GM21528 (cell line): ENCODE results near the gene ERMP1.
A peak's percentile ranks its signal among the peaks of the same experiment; 100 is the strongest.
"Not testable (repeated sequence)": the region's sequence is repeated elsewhere in the genome, so short reads cannot be mapped to it uniquely, and the experiment has no call there.

ENCODE experiments used
- ATAC-seq: cut with Tn5 transposase; IDR thresholded peaks from one replicate; pipeline ENCODE4 v1.9.1; 2021; ENCODE audit warnings: mild to moderate bottlenecking, moderate library complexity; ENCODE audit not compliant: unreplicated experiment, low FRiP score

ERMP1 gene

GRCh38 chr9:5786370-5787127, 46.4 kb downstream of the ERMP1 start:
- ATAC-seq, result no peak

DNA sequence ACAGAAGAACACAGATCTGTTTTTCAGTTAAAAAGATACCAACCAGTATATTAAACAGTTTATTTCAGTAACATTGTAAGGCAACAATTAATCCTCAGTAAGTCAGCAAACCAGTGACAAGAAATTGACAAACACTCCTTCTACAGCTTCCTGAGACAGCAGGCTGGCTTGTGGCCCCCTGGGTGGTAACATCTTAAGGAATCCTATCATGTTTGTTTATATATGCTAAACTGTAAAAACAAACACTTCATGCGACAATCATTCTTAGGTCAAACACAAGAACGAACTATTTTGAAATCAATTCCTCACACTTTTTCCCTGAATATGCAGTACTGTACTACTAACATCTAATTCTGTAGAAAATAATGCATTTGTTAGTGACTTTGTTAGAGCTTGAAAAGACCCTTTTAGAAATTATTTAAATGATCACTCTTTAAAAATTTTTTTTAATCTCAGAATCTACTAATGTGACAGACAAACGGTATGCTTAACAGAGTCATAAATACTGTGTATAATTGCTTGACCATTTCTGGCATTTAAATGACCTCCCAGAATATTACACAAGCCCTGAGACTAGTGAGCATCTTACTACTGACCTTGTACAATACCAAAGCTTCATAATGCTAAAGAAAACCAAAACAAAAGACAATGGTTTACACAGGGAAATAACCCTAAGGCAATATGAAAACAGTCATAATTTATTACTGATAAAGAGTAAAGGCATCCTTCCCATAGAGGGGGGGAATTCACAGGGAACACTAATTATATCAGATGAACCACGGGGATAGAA, 48.2 kb downstream of the ERMP1 start:
- ATAC-seq, result no peak

DNA sequence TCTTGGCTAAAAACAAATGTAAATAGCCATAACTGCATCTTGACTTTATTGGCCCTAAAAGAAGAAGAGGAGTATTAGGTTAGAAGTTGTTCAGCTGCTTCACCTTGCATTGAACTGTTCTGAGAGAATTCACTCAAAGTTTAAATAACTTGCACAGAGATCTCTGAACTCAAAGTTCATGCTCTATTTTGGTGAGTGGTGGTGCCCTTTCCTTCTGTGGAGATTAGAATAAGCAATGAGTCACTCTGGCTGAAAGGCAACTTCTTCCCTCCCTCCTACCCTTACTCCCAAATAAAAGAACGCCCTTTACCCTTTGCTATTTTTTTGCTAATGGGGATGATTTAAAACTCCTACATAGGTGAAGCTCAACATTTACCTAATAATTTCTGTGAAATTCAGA, 48.9 kb downstream of the ERMP1 start:
- ATAC-seq, result no peak

GRCh38 chr9:5783420-5783819, 49.5 kb downstream of the ERMP1 start:
- ATAC-seq, result not testable (repeated sequence)

- not testable (repeated sequence) for ATAC-seq
These were observed 53.2 kb downstream of the ERMP1 start for GRCh38 chr9:5779705-5780218.

- ATAC-seq, result no peak
These were observed 54.1 kb downstream of the ERMP1 start for GRCh38 chr9:5778805-5779204.

GRCh38 chr9:5773324-5773999, 59.5 kb downstream of the ERMP1 start:
- ATAC-seq, result no peak

DNA sequence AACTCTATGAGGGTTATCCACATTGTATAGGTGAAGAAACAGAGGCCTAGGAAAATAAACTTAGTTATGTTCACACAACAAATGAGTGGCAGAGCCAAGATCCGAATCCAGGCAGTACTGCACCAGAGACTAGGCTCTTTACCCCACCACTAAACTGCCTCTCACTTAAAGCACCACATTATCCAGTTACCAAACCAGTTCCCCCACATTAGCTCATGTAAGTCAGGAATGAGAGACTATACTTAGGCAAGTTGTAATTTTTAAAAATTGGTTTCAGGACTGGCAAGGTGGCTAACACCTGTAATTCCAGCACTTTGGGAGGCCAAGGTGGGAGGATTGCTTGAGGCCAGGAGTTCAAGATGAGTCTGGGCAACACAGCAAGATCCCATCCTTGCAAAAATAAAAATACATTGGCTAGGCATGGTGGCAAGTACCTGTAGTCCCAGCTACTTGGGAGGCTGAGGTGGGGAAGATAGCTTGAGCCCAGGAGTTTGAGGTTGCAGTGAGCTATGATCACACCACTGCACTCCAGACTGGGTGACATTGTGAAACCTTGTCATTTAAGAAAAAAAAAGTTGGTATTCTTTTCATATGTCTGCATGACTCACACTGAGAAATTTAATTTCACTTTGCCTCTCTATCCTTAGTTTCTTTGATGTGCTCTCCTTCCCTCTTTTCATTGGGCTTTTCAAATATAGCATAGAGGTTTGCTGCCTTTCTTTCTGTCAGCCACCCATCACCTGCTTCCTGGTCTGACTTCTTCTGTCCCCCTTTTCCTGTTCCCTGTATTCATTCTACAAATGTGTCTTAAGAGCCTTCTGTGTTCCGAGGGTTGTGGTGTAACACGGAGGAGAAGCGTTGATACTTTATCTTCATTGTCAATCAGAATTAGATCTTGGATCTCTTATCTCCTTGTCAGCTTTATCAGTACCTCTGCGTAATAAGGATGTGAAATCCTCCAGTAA, 64.7 kb downstream of the ERMP1 start:
- no peak for ATAC-seq

- ATAC-seq, result peak; percentile 88
These were observed 68.6 kb downstream of the ERMP1 start for GRCh38 chr9:5764130-5764868.

DNA sequence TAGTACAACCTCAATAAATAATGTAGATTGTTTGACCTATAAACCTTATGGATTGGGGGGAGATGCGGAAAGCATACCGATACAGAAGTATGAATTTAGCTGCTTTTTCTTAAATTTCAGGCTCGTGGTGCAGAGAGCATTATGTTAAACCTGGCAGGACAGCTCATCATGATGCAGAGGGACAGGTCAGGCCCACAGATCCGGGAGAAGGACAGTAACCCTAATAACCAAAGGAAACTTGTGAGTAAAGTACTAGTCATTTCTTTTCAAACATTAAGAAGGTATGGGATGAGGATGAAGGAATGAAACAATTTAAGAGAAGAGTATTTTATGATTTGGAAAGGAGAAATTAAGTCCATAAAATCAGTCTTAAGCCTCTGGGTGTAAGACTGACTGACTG, 70.5 kb downstream of the ERMP1 start:
- no peak for ATAC-seq

DNA sequence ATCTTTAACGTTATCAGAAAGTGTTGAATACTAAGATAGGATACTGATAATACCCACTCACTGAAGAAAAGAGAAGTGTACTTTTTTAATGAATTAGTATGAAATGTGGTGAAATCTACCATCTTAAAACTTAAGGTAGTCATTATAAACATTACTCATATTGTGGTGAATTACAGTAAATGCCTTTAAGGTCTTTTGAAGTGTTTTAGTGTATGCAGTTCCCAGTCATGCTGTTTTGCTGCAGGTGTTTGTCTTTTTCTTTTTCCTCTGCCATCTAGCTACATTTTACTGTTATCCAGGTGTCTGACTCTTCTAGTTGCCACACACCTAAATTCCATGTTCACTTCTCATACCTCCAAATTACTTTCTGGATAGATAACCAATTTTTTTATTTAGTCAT, 72.6 kb downstream of the ERMP1 start:
- ATAC-seq, result no peak

- ATAC-seq, result no peak
These were observed 76.3 kb downstream of the ERMP1 start for GRCh38 chr9:5756633-5757032.

DNA sequence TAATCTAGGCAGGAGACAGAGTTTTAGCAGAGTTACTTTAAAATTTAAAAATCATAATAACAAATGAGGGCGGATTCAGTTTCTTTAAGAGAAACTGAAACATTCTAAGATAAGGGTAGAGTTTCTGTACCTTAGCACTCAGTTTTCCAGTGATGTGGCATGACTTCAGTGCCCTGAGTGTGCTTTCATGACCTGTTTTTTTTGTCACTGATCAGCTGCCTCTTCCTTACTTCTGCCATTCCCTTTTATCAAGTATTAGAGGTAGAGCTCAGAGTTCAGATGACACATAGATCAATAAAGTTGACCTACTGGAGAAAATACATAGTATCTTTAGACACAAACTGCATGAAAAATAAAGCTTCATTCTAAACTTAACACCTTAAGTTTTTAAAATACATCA, 82.3 kb downstream of the ERMP1 start:
- no peak for ATAC-seq

GRCh38 chr9:5749306-5749705, 83.6 kb downstream of the ERMP1 start:
- ATAC-seq, result no peak

GRCh38 chr9:5748438-5748837, 84.5 kb downstream of the ERMP1 start:
- ATAC-seq, result no peak

DNA sequence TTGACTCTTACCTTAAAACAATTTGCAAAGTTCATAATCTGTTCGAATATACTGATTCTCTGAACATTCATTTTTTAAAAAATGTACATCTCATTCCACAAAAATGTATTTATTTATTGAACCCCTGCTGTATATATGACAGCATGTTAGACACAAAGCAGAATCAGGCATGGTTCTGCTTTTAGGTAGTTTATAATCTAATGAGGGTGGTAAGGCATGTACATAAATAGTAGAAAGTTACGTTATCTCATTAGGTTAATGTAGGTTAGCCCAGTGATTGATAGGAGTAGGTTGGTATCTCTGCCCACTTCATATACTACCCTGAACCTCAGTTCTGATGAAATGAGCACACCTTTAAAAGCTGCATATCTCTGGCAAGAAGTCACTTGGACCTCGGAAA, 89.8 kb downstream of the ERMP1 start:
- no peak for ATAC-seq

DNA sequence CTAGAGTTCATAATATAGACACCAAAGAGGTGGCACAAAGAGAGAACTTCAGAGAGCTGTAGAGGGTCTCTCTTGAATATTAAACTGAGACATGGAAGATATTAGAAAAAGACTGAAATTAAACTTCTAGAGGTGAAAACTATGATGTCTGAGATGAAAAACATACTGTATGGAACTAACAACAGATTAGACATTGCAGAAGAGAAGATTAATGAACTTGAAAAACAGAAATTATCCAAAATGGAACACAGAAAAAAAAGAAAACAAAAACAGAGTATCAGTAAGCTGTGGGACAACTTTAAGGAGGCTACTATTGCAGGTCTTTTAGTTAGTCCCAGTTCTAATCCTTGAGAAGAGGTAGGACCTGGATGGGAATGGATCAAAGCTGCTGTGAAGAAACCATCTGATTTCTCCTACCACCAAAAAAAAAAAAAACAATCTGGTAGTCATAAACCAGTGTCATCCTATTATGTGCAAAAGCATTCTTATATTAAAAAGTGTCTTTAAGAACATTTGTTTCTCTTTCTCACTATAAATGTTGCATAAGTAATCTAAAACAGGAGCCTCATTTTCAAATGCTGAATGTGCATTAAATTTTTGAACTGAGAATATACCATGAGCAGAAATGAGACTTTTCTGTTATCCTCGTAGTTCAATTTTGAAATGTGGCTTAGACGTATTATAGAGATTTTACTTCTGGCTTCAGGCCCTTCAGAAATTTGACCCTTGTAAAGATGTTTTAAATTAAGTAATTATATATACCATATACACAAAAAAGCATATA, 96.2 kb downstream of the ERMP1 start:
- no peak for ATAC-seq

DNA sequence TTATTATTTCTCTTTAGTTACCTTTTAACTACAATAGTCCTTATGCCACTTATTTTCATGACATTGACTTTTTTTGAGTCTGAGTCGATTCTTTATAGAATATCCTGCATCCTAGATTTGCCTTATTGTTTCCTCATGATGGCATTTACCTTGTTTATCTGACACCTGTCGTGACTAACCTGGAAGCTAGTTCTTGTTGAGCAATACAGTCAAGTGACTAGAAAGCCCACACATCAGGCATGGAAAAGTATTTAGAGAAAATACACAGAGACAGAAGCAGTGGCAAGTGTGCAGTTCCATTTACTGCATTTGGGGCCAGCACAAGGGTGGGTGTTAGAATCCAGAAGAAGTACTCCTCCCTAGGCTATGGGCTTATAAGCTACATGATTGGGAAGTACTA, 97.8 kb downstream of the ERMP1 start:
- no peak for ATAC-seq
